Fibroblast of lung (primary cell): ENCODE measurements around the gene ECE2. TPM values are rescaled to one million over a fixed set of nuclear protein-coding genes. Genes with fewer than 3 reads are reported as not detected.

ENCODE experiments used
- DNase-seq, 2 donors: peaks; one replicate each; pipeline versions ENCODE4 v3.0.0 to v3.0.0-alpha.2; 2010; ENCODE audit warnings: low read depth in 2 of 2
- H2AFZ ChIP-seq: 2 replicates; pipeline ENCODE4 v1.5.1; 2012; ENCODE audit warnings: low read length, control low read depth, inconsistent platforms
- H3K27ac ChIP-seq: 2 replicates; pipeline ENCODE4 v1.5.1; 2011; ENCODE audit warnings: low read length, control low read depth; ENCODE audit not compliant: insufficient read depth
- H3K27me3 ChIP-seq: 2 replicates; pipeline ENCODE4 v1.5.1; 2011; ENCODE audit warnings: mild to moderate bottlenecking, low read length; ENCODE audit not compliant: control insufficient read depth, insufficient read depth
- H3K36me3 ChIP-seq: 2 replicates; pipeline ENCODE4 v1.5.1; 2011; ENCODE audit warnings: low read length; ENCODE audit not compliant: control insufficient read depth, insufficient read depth
- H3K4me1 ChIP-seq: 2 replicates; pipeline ENCODE4 v1.5.1; 2011; ENCODE audit warnings: low read length; ENCODE audit not compliant: control insufficient read depth, insufficient read depth; ENCODE audit errors: extremely low read depth
- H3K4me2 ChIP-seq: 2 replicates; pipeline ENCODE4 v1.5.1; 2011; ENCODE audit warnings: low read length, control low read depth; ENCODE audit not compliant: insufficient read depth; ENCODE audit errors: extremely low read depth
- H3K4me3 ChIP-seq, 4 experiments: fragments of 200-600 bp in 1 of 4; sonication (generic) in 1 of 4; replicated peaks in 1 of 4; 2 replicates each; pipeline ENCODE4 v1.5.1; 2011 to 2016; ENCODE audit warnings: low read length in 4 of 4, low read depth in 3 of 4, mild to moderate bottlenecking in 3 of 4, control low read depth in 2 of 4, inconsistent platforms in 1 of 4, mixed read lengths in 1 of 4; ENCODE audit not compliant: insufficient read depth in 1 of 4; ENCODE audit errors: control extremely low read depth in 1 of 4
- H3K79me2 ChIP-seq: 2 replicates; pipeline ENCODE4 v1.5.1; 2012; ENCODE audit warnings: mild to moderate bottlenecking, low read length, inconsistent platforms; ENCODE audit not compliant: control insufficient read depth, insufficient read depth
- H3K9ac ChIP-seq: 2 replicates; pipeline ENCODE4 v1.5.1; 2011; ENCODE audit warnings: mild to moderate bottlenecking, low read length, control low read depth; ENCODE audit not compliant: insufficient read depth
- H3K9me3 ChIP-seq: 2 replicates; pipeline ENCODE4 v1.5.1; 2012; ENCODE audit warnings: low read depth, low read length; ENCODE audit not compliant: control insufficient read depth, insufficient read depth
- H4K20me1 ChIP-seq: 2 replicates; pipeline ENCODE4 v1.5.1; 2011; ENCODE audit warnings: low read length; ENCODE audit not compliant: control insufficient read depth, insufficient read depth; ENCODE audit errors: extremely low read depth
- EZH2 ChIP-seq: IDR thresholded peaks from 2 replicates; pipeline ENCODE4 v1.5.1; 2012; ENCODE audit warnings: low read length, control low read depth, mild to moderate bottlenecking; ENCODE audit errors: missing control alignments
- polyA plus RNA-seq, 2 donors: library from polyadenylated mRNA; depleted of rRNA in 1 of 2; stranded (reverse) in 1 of 2; unstranded in 1 of 2; fragments of >200 nt; gene quantifications; 2 replicates each; pipeline ENCODE4 v1.2.1, GENCODE V29; 2011 to 2012; ENCODE audit warnings: missing spikeins in 1 of 2
- total RNA-seq: library from RNA; depleted of rRNA; stranded (reverse); fragments of >200 nt; gene quantifications from 2 replicates; pipeline ENCODE4 v1.2.1, GENCODE V29; 2014
- TF ChIP-seq, protein P1 (sequence below), 2 donors: IDR thresholded peaks in 1 of 2; conservative IDR thresholded peaks in 1 of 2; 1 replicate in 1 of 2; 2 replicates in 1 of 2; pipeline ENCODE4 v1.5.1; 2011 to 2012; ENCODE audit warnings: low read length in 2 of 2, control low read depth in 1 of 2, inconsistent platforms in 1 of 2, low read depth in 1 of 2, mild to moderate bottlenecking in 1 of 2

ECE2 gene
- total and polyA plus RNA-seq, 2 donors (not counting 1 experiment from before 2014, with no cell fraction given): not detected

DNA sequence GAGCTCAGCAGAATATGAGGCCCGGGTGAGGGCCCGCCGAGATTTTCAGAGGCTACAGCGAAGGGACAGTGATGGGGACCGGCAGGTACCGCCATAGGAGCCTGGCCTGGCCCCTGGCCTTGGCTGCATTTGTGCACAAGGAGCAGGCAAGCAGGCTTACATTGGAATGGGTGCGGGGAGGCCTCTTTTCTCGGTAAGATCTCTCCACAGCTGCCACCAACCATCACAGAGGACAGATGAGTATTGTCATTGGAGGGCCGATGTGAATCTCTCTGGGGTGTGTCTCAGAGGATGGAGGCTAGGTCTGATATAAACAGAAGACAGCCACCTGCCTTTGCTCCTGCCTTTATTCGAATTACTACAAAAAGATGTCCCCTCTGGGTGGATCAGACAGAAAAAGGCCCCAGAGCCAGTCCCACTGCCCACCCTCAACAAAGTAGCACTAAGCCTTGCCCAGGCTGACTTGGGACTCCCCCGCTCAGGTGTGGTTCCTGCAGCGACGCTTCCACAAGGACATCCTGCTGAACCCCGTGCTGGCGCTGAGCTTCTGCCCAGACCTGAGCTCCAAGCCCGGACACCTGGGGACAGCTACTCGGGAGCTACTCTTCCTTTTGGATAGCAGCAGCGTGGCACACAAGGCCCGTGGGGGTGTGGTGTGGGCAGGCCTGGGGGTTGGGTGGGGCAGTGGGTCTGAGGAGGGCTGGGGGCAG lies 41.0 kb upstream of the ECE2 start:
- no peak overlapping the region for H2AFZ ChIP-seq
- H3K4me2 ChIP-seq: no peak overlapping the region
- H3K27me3 ChIP-seq: peaks cover 31% of the 10 kb centered on the region
- H3K27ac ChIP-seq: no peak overlapping the region
- H3K9ac ChIP-seq: no peak overlapping the region
- no peaks in the 10 kb centered on the region for H3K9me3 ChIP-seq
- no peaks in the 10 kb centered on the region for H3K79me2 ChIP-seq
- H3K36me3 ChIP-seq: no peaks in the 10 kb centered on the region
- H3K4me3 ChIP-seq: no peak overlapping the region
- H4K20me1 ChIP-seq: no peaks in the 10 kb centered on the region
- peaks cover 2% of the 10 kb centered on the region for H3K4me1 ChIP-seq
- TF ChIP-seq, protein P1, sequence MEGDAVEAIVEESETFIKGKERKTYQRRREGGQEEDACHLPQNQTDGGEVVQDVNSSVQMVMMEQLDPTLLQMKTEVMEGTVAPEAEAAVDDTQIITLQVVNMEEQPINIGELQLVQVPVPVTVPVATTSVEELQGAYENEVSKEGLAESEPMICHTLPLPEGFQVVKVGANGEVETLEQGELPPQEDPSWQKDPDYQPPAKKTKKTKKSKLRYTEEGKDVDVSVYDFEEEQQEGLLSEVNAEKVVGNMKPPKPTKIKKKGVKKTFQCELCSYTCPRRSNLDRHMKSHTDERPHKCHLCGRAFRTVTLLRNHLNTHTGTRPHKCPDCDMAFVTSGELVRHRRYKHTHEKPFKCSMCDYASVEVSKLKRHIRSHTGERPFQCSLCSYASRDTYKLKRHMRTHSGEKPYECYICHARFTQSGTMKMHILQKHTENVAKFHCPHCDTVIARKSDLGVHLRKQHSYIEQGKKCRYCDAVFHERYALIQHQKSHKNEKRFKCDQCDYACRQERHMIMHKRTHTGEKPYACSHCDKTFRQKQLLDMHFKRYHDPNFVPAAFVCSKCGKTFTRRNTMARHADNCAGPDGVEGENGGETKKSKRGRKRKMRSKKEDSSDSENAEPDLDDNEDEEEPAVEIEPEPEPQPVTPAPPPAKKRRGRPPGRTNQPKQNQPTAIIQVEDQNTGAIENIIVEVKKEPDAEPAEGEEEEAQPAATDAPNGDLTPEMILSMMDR (conservative IDR thresholded peaks at IDR 0.05 in 1 of 2, IDR thresholded peaks at IDR 0.05 in 1 of 2; ENCODE audit: low read depth in 1 of 2, low read length in 2 of 2): no peak
- no peak for TF ChIP-seq EZH2
- no peak for DNase-seq

DNA sequence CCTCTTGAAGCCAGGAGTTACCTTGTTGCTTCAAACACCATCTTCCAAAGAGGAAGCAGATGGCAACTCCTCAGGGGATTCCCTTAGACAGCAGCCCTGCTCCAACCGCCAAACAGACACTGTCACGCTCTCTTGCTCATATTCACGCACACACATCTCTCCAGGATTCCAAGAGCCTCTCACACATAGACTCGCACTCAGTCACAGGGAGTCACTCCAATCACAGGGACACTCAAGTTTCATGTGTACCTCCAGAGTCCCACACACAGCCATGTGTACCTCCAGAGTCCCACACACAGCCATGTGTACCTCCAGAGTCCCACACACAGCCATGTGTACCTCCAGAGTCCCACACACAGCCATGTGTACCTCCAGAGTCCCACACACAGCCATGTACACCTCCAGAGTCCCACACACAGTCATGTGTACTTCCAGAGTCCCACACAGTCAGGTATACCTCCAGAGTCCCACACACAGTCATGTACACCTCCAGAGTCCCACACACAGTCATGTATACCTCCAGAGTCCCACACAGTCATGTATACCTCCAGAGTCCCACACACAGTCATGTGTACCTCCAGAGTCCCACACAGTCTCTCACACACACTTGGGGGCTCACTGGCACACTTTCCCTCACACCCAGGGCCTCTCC lies 40.3 kb upstream of the ECE2 start:
- Histone ChIP-seq H2AFZ (no peak overlapping the region), H3K9me3 (no peaks in the 10 kb centered on the region), H3K27me3 (peaks cover 24% of the 10 kb centered on the region), H3K4me3 (no peak overlapping the region), H4K20me1 (no peaks in the 10 kb centered on the region), H3K36me3 (no peaks in the 10 kb centered on the region), H3K79me2 (no peaks in the 10 kb centered on the region), H3K4me1 (peaks cover 2% of the 10 kb centered on the region), H3K4me2 (no peak overlapping the region), H3K9ac (no peak overlapping the region), H3K27ac (no peak overlapping the region)
- DNase-seq: no peak
- TF ChIP-seq EZH2: no peak
- TF ChIP-seq, protein P1 (conservative IDR thresholded peaks at IDR 0.05 in 1 of 2, IDR thresholded peaks at IDR 0.05 in 1 of 2; ENCODE audit: low read depth in 1 of 2, low read length in 2 of 2): no peak

- H3K27ac ChIP-seq: no peak overlapping the region
- H3K4me2 ChIP-seq: no peak overlapping the region
- H3K36me3 ChIP-seq: no peaks in the 10 kb centered on the region
- H3K79me2 ChIP-seq: no peaks in the 10 kb centered on the region
- TF ChIP-seq, protein P1 (conservative IDR thresholded peaks at IDR 0.05 in 1 of 2, IDR thresholded peaks at IDR 0.05 in 1 of 2; ENCODE audit: low read depth in 1 of 2, low read length in 2 of 2): no peak
- no peak for TF ChIP-seq EZH2
- H3K9ac ChIP-seq: no peak overlapping the region
- DNase-seq: no peak
- H3K4me3 ChIP-seq: no peak overlapping the region
- H3K9me3 ChIP-seq: no peaks in the 10 kb centered on the region
- H4K20me1 ChIP-seq: no peaks in the 10 kb centered on the region
- H3K4me1 ChIP-seq: peaks cover 2% of the 10 kb centered on the region
- no peak overlapping the region for H2AFZ ChIP-seq
- H3K27me3 ChIP-seq: peaks cover 19% of the 10 kb centered on the region
These were observed 39.8 kb upstream of the ECE2 start for GRCh38 chr3:184236033-184236410.
